HCT116 (cell line): ENCODE measurements around the gene PTS. TPM values are rescaled to one million over a fixed set of nuclear protein-coding genes. Genes with fewer than 3 reads are reported as not detected.

Source experiments
- ATAC-seq: fragments of 200-7000 bp; cut with Tn5 transposase; 2 replicates; pipeline ENCODE4 v1.9.1; 2020; ENCODE audit warnings: mild to moderate bottlenecking, moderate library complexity
- BruUV-seq: library from RNA; stranded (reverse); fragments of 400-500 nt; replicated peaks from 2 replicates; lab custom pipeline; 2021; lab: Mats Ljungman, UMichigan
- CTCF ChIA-PET: fragments of 300-600 bp; sonication (Branson Sonifier 250); formaldehyde crosslinking; loops from one replicate; lab custom pipeline; 2021; ENCODE audit warnings: antibody characterized with exemption; lab: Charles Lee
- POLR2A ChIA-PET: fragments of 300-600, 350-600 bp; sonication (Branson Sonifier 250); formaldehyde crosslinking; loops from one replicate; lab custom pipeline; 2021; ENCODE audit warnings: antibody characterized with exemption; lab: Charles Lee
- RAD21 ChIA-PET, 2 experiments: fragments of 300-600 bp; sonication (Branson Sonifier 250); formaldehyde crosslinking; loops; one replicate each; lab custom pipeline; 2023; ENCODE audit warnings: low total read pairs in 2 of 2; ENCODE audit not compliant: uncharacterized antibody in 2 of 2, unreplicated experiment in 2 of 2, low non-redundant PET in 1 of 2; lab: Charles Lee
- DNase-seq: peaks from one replicate; pipeline ENCODE4 v3.0.0-alpha.2; 2010; ENCODE audit warnings: low read depth, low spot score
- H2AFZ ChIP-seq: fragments of 200-600 bp; shearing (Covaris generic), sonication (generic); 2 replicates; pipeline ENCODE4 v1.6.1; 2017; ENCODE audit warnings: low read depth, mixed run types, mixed read lengths, antibody characterized with exemption, low read length; ENCODE audit not compliant: poor library complexity, severe bottlenecking
- H3K27ac ChIP-seq: 2 replicates; pipeline ENCODE4 v1.5.1; 2012; ENCODE audit warnings: low read depth, low read length
- H3K27me3 ChIP-seq: fragments of 200-600 bp; sonication (generic); 2 replicates; pipeline ENCODE4 v1.6.1; 2016; ENCODE audit warnings: mixed run types, low read length, mixed read lengths; ENCODE audit not compliant: insufficient read depth
- H3K36me3 ChIP-seq, 2 experiments: fragments of 200-500 bp in 1 of 2; fragments of 200-600 bp in 1 of 2; sonication (Bioruptor generic) in 1 of 2; sonication (generic) in 1 of 2; 2 replicates each; pipeline versions ENCODE4 v1.5.1 to v1.6.1; 2014 to 2016; ENCODE audit warnings: low read length in 2 of 2, inconsistent platforms in 1 of 2, mixed read lengths in 1 of 2, mixed run types in 1 of 2; ENCODE audit not compliant: insufficient read depth in 2 of 2, control insufficient read depth in 1 of 2
- H3K4me1 ChIP-seq, 2 experiments: fragments of 200-600 bp in 1 of 2; sonication (generic) in 1 of 2; 2 replicates each; pipeline versions ENCODE4 v1.5.1 to v1.6.1; 2012 to 2017; ENCODE audit warnings: low read length in 2 of 2, inconsistent platforms in 1 of 2, mild to moderate bottlenecking in 1 of 2, mixed read lengths in 1 of 2, mixed run types in 1 of 2, moderate library complexity in 1 of 2; ENCODE audit not compliant: insufficient read depth in 2 of 2, control insufficient read depth in 1 of 2
- H3K4me2 ChIP-seq: fragments of 200-600 bp; sonication (generic); 2 replicates; pipeline ENCODE4 v1.6.1; 2017; ENCODE audit warnings: mixed run types, low read length, mixed read lengths
- H3K4me3 ChIP-seq, 2 experiments: fragments of 200-600 bp in 1 of 2; sonication (generic) in 1 of 2; replicated peaks in 1 of 2; 2 replicates each; pipeline ENCODE4 v1.5.1; 2011 to 2016; ENCODE audit warnings: low read length in 2 of 2, control low read depth in 1 of 2, low read depth in 1 of 2, mild to moderate bottlenecking in 1 of 2, mixed read lengths in 1 of 2, mixed run types in 1 of 2
- H3K79me2 ChIP-seq: fragments of 200-600 bp; sonication (generic); 2 replicates; pipeline ENCODE4 v1.6.1; 2017; ENCODE audit warnings: mild to moderate bottlenecking, mixed run types, low read length, moderate library complexity, mixed read lengths; ENCODE audit not compliant: insufficient read depth
- H3K9ac ChIP-seq: fragments of 200-600 bp; sonication (generic); 2 replicates; pipeline ENCODE4 v1.6.1; 2016; ENCODE audit warnings: low read length, mixed read lengths
- H3K9me2 ChIP-seq: fragments of 200-600 bp; sonication (generic), shearing (Covaris generic); 2 replicates; pipeline ENCODE4 v1.6.1; 2017; ENCODE audit warnings: mixed run types, mild to moderate bottlenecking, moderate library complexity; ENCODE audit not compliant: insufficient read depth
- H3K9me3 ChIP-seq, 2 experiments: fragments of 200-500 bp in 1 of 2; fragments of 200-600 bp in 1 of 2; sonication (Bioruptor generic) in 1 of 2; sonication (generic) in 1 of 2; 2 replicates each; pipeline ENCODE4 v1.6.1; 2014 to 2017; ENCODE audit warnings: low read length in 2 of 2, mixed read lengths in 2 of 2, inconsistent platforms in 1 of 2, low read depth in 1 of 2, mild to moderate bottlenecking in 1 of 2, mixed run types in 1 of 2, moderate library complexity in 1 of 2; ENCODE audit not compliant: control insufficient read depth in 1 of 2, insufficient read depth in 1 of 2
- H4K20me1 ChIP-seq: fragments of 200-600 bp; sonication (generic), shearing (Covaris generic); 2 replicates; pipeline ENCODE4 v1.6.1; 2017; ENCODE audit warnings: mixed run types, mild to moderate bottlenecking, moderate library complexity; ENCODE audit not compliant: insufficient read depth
- FOSL1 ChIP-seq: IDR thresholded peaks from 2 replicates; pipeline ENCODE4 v1.6.1; 2012; ENCODE audit warnings: low read depth
- JUND ChIP-seq: IDR thresholded peaks from 2 replicates; pipeline ENCODE4 v1.6.1; 2012
- SRF ChIP-seq: IDR thresholded peaks from 2 replicates; pipeline ENCODE4 v1.6.1; 2012; ENCODE audit warnings: low read depth
- intact Hi-C: fragments of 100-400 bp; cut with micrococcal nuclease; formaldehyde crosslinking; loops from 2 replicates; pipeline ENCODE4 v1.10.0; 2022
- total RNA-seq: library from RNA; stranded (reverse); gene quantifications from one replicate; pipeline ENCODE4 v1.2.1, GENCODE V29; 2021; ENCODE audit not compliant: unreplicated experiment
- TF ChIP-seq, protein P1 (sequence below): IDR thresholded peaks from 2 replicates; pipeline ENCODE4 v1.6.1; 2012; ENCODE audit warnings: low read depth
- TF ChIP-seq, protein P2 (sequence below): IDR thresholded peaks from 2 replicates; pipeline ENCODE4 v1.6.1; 2012

Gene PTS
- total RNA-seq, 1 experiment from 2014 or later: 45.7 TPM

DNA sequence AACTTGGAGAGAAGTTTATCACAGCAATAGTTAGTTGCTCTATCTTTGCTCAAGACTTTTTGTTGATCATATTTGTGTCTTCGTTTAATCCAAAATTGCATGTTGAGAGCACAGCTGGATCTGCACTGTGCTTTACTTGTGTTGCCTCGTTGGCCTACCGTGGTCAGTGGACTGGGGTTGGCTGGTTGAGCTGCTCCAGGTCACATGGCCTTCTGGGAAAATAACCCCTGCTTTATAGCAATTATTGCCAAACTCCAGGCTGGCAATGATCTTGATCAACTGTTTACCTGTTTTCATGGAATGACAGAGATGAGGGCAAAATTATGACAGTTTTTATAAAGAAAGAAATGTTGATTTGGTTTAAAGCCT, 40.2 kb downstream of the PTS start:
- no TSS peak for BruUV-seq
- POLR2A ChIA-PET: no interaction called here
- CTCF ChIA-PET: no interaction called here

More for the DNA sequence above, 40.2 kb downstream of the PTS start:
- Histone ChIP-seq H3K79me2 (no peaks in the 10 kb centered on the region), H4K20me1 (no peaks in the 10 kb centered on the region), H2AFZ (no peak overlapping the region), H3K36me3 (no peaks in the 10 kb centered on the region), H3K9ac (no peak overlapping the region), H3K9me2 (no peaks in the 10 kb centered on the region), H3K27me3 (no peaks in the 10 kb centered on the region), H3K4me2 (no peak overlapping the region), H3K4me3 (no peak overlapping the region), H3K27ac (no peak overlapping the region), H3K9me3 (no peaks in the 10 kb centered on the region), H3K4me1 (peaks cover 0 to 11% of the 10 kb centered on the region in 2 experiments; a peak in 2 of 4 replicates)
- RAD21 ChIA-PET: no interaction called here
- intact Hi-C loops: no loop called here
- TF ChIP-seq SRF (no peak), JUND (no peak), FOSL1 (no peak)
- TF ChIP-seq, protein P1, sequence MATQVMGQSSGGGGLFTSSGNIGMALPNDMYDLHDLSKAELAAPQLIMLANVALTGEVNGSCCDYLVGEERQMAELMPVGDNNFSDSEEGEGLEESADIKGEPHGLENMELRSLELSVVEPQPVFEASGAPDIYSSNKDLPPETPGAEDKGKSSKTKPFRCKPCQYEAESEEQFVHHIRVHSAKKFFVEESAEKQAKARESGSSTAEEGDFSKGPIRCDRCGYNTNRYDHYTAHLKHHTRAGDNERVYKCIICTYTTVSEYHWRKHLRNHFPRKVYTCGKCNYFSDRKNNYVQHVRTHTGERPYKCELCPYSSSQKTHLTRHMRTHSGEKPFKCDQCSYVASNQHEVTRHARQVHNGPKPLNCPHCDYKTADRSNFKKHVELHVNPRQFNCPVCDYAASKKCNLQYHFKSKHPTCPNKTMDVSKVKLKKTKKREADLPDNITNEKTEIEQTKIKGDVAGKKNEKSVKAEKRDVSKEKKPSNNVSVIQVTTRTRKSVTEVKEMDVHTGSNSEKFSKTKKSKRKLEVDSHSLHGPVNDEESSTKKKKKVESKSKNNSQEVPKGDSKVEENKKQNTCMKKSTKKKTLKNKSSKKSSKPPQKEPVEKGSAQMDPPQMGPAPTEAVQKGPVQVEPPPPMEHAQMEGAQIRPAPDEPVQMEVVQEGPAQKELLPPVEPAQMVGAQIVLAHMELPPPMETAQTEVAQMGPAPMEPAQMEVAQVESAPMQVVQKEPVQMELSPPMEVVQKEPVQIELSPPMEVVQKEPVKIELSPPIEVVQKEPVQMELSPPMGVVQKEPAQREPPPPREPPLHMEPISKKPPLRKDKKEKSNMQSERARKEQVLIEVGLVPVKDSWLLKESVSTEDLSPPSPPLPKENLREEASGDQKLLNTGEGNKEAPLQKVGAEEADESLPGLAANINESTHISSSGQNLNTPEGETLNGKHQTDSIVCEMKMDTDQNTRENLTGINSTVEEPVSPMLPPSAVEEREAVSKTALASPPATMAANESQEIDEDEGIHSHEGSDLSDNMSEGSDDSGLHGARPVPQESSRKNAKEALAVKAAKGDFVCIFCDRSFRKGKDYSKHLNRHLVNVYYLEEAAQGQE: no peak
- TF ChIP-seq, protein P2, sequence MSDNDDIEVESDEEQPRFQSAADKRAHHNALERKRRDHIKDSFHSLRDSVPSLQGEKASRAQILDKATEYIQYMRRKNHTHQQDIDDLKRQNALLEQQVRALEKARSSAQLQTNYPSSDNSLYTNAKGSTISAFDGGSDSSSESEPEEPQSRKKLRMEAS: no peak
- ATAC-seq (no peak), DNase-seq (no peak)
